HepG2 (cell line): ENCODE results near the gene PSMD3. TPM values are rescaled to one million over a fixed set of nuclear protein-coding genes. Genes with fewer than 3 reads are reported as not detected.

ENCODE experiments used
- ATRX ChIP-seq: sonication (generic); formaldehyde crosslinking; IDR thresholded peaks from 2 replicates; pipeline ENCODE4 v1.4.0; 2020; ENCODE audit warnings: missing genetic modification reagents, borderline replicate concordance
- DDIT3 ChIP-seq: sonication (generic); formaldehyde crosslinking; IDR thresholded peaks from 2 replicates; pipeline ENCODE4 v1.4.0; 2020; ENCODE audit warnings: mild to moderate bottlenecking, missing genetic modification reagents
- EHMT2 ChIP-seq: fragments of 200-600 bp; sonication (generic); IDR thresholded peaks from 2 replicates; pipeline ENCODE4 v1.7.0; 2017; ENCODE audit warnings: antibody characterized with exemption, low read depth, low read length, borderline replicate concordance
- FOXP4 ChIP-seq: sonication (generic); formaldehyde crosslinking; IDR thresholded peaks from 2 replicates; pipeline ENCODE4 v1.4.0; 2020; ENCODE audit warnings: missing genetic modification reagents
- KAT2B ChIP-seq: fragments of 150-350 bp; IDR thresholded peaks from 2 replicates; pipeline ENCODE4 v1.6.1; 2014; ENCODE audit warnings: low read depth, low read length, borderline replicate concordance
- NR2F6 ChIP-seq, 2 experiments: IDR thresholded peaks; 2 replicates each; pipeline ENCODE4 v1.6.1; 2016; ENCODE audit warnings: antibody characterized with exemption in 1 of 2, mild to moderate bottlenecking in 1 of 2
- PPARG ChIP-seq: conservative IDR thresholded peaks from 2 replicates; pipeline ENCODE4 v1.6.1; 2016; ENCODE audit warnings: missing biosample characterization, missing genetic modification reagents
- SRSF9 ChIP-seq: fragments of 200-400 bp; formaldehyde crosslinking; IDR thresholded peaks from 2 replicates; pipeline ENCODE4 v1.6.1; 2018; ENCODE audit warnings: borderline replicate concordance, mild to moderate bottlenecking, low read depth, low read length; ENCODE audit not compliant: insufficient read depth, poor library complexity, severe bottlenecking
- TBX2 ChIP-seq: sonication (generic); formaldehyde crosslinking; IDR thresholded peaks from 2 replicates; pipeline ENCODE4 v1.5.0; 2020; ENCODE audit warnings: missing genetic modification reagents, mild to moderate bottlenecking, borderline replicate concordance
- TCF7 ChIP-seq: sonication (generic); IDR thresholded peaks from 2 replicates; pipeline ENCODE4 v1.6.1; 2016; ENCODE audit warnings: antibody characterized with exemption, low read depth
- TFAP4 ChIP-seq: sonication (generic); IDR thresholded peaks from 2 replicates; pipeline ENCODE4 v1.6.1; 2016; ENCODE audit warnings: low read depth, borderline replicate concordance
- ZNF280D ChIP-seq: sonication (generic); formaldehyde crosslinking; IDR thresholded peaks from 2 replicates; pipeline ENCODE4 v1.5.1; 2020; ENCODE audit warnings: mild to moderate bottlenecking, missing genetic modification reagents
- ZNF318 ChIP-seq: sonication (generic); formaldehyde crosslinking; IDR thresholded peaks from 2 replicates; pipeline ENCODE4 v1.4.0; 2020; ENCODE audit warnings: mild to moderate bottlenecking, missing genetic modification reagents
- ZNF792 ChIP-seq: IDR thresholded peaks from 2 replicates; pipeline ENCODE4 v1.6.1; 2016
- ZZZ3 ChIP-seq: sonication (generic); formaldehyde crosslinking; IDR thresholded peaks from 2 replicates; pipeline ENCODE4 v1.4.0; 2020; ENCODE audit warnings: missing genetic modification reagents, mild to moderate bottlenecking, borderline replicate concordance
- polyA plus RNA-seq, 8 experiments: library from polyadenylated mRNA; depleted of rRNA in 3 of 8; stranded (reverse) in 7 of 8; unstranded in 1 of 8; fragments of >200 nt; fragmentation: Illumina TruSeq in 4 of 8; extraction: Trizol in 4 of 8; gene quantifications; 2 replicates each; pipeline versions ENCODE4 v1.2.1 to v1.2.3, GENCODE V29; 2011 to 2016; ENCODE audit warnings: low read depth in 4 of 8, missing spikeins in 1 of 8, mixed read lengths in 1 of 8; ENCODE audit not compliant: insufficient read depth in 1 of 8
- total RNA-seq, 5 experiments: library from RNA; depleted of rRNA; stranded (reverse); fragments of >200 nt; fragmentation: Illumina TruSeq; extraction: Trizol; gene quantifications; 2 replicates each; pipeline ENCODE4 v1.2.3, GENCODE V29; 2016; ENCODE audit warnings: low read depth in 1 of 5

The PSMD3 gene
- total and polyA plus RNA-seq, 2 of the 13 experiments (the other 11 are each of a cell fraction or from before 2014, with no cell fraction given), result 97.4 to 146 TPM

GRCh38 chr17:39960524-39961041 lies 20.0 kb upstream of the PSMD3 start (continued):
- no peak for TF ChIP-seq SRSF9
- no peak for TF ChIP-seq ZNF792 (CRISPR knock-in tag)
- TF ChIP-seq PPARG, result no peak
- TF ChIP-seq KAT2B, result no peak
- TF ChIP-seq EHMT2, result no peak
- no peak for TF ChIP-seq NR2F6 (IDR thresholded peaks at IDR 0.05)
- no peak for TF ChIP-seq NR2F6 (CRISPR knock-in tag; IDR thresholded peaks at IDR 0.05)
- TF ChIP-seq ZNF318, result no peak
- peak; percentile 76 for TF ChIP-seq TFAP4
- peak; percentile 64 for TF ChIP-seq TCF7
- no peak for TF ChIP-seq ZNF280D (CRISPR knock-in tag)
- TF ChIP-seq FOXP4 (CRISPR knock-in tag), result no peak
- no peak for TF ChIP-seq ATRX
- TF ChIP-seq DDIT3 (CRISPR knock-in tag), result no peak
- no peak for TF ChIP-seq TBX2
- TF ChIP-seq ZZZ3 (CRISPR knock-in tag), result no peak
